GM12891 (cell line): ENCODE data around the gene NEDD4L.

Source experiments
- POLR2A ChIP-seq: IDR thresholded peaks from 2 replicates; pipeline ENCODE4 v1.6.1; 2011; ENCODE audit warnings: low read depth, low read length, control low read depth
- POLR2AphosphoS5 ChIP-seq: IDR thresholded peaks from 2 replicates; pipeline ENCODE4 v1.6.1; 2011; ENCODE audit warnings: low read depth, low read length, control low read depth
- POU2F2 ChIP-seq: IDR thresholded peaks from 2 replicates; pipeline ENCODE4 v1.6.1; 2011; ENCODE audit warnings: low read depth, mild to moderate bottlenecking, control low read depth, low read length, moderate library complexity
- SPI1 ChIP-seq: IDR thresholded peaks from 2 replicates; pipeline ENCODE4 v1.6.1; 2011; ENCODE audit warnings: low read depth, low read length, control low read depth
- TAF1 ChIP-seq: IDR thresholded peaks from 2 replicates; pipeline ENCODE4 v1.6.1; 2011; ENCODE audit warnings: low read depth, low read length, control low read depth

DNA sequence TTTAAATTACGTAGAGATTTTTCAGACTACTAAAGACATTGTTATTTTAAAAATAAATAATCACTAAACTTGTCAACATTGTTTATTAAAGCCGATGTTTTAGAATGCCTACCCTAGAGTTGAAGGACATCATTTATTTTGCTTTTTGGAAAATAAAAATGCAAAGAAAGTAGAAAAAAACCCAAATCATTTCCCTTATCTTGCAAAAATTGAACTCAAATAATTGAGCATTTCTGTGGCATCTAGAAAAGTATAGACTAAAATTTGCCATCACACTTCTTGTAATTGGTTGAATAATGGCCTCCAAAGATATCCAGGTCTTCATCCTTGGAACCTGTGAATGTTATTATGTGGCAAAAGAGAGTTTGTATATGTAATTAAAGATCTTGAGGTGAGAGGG, 9.7 kb upstream of the NEDD4L start:
- TF ChIP-seq TAF1 (no peak), POLR2A (no peak), POLR2AphosphoS5 (no peak), POU2F2 (no peak), SPI1 (no peak)
